Vagina (tissue), 2 donors: ENCODE data around the gene OSGIN1. TPM values are rescaled to one million over a fixed set of nuclear protein-coding genes. Genes with fewer than 3 reads are reported as not detected.

Source experiments
- DNase-seq, 2 donors: peaks; one replicate each; pipeline ENCODE4 v3.0.0-alpha.2; 2017; ENCODE audit errors: extremely low spot score in 2 of 2
- H3K27ac ChIP-seq: fragments of 200-600 bp; sonication (generic); one replicate; pipeline ENCODE4 v1.5.1; 2019
- H3K27me3 ChIP-seq: fragments of 200-600 bp; sonication (generic); one replicate; pipeline ENCODE4 v1.5.1; 2019
- H3K36me3 ChIP-seq, 2 donors: fragments of 200-600 bp; sonication (generic); one replicate each; pipeline ENCODE4 v1.5.1; 2017 to 2019
- H3K4me1 ChIP-seq: fragments of 200-600 bp; sonication (generic); one replicate; pipeline ENCODE4 v1.5.1; 2019
- H3K4me3 ChIP-seq, 2 donors: fragments of 200-600 bp; sonication (generic); 1 replicate in 1 of 2; 2 replicates in 1 of 2; pipeline ENCODE4 v1.5.1; 2016 to 2019
- H3K9me3 ChIP-seq: fragments of 200-600 bp; sonication (generic); one replicate; pipeline ENCODE4 v1.5.1; 2019
- POLR2A ChIP-seq, 2 donors: fragments of 450-650 bp; IDR thresholded peaks; one replicate each; pipeline ENCODE4 v1.6.1; 2017; ENCODE audit warnings: antibody characterized with exemption in 2 of 2, mild to moderate bottlenecking in 2 of 2, moderate library complexity in 2 of 2
- POLR2AphosphoS5 ChIP-seq, 2 donors: sonication (generic); formaldehyde crosslinking; IDR thresholded peaks; one replicate each; pipeline ENCODE4 v1.9.0; 2017; ENCODE audit warnings: antibody characterized with exemption in 2 of 2, mild to moderate bottlenecking in 2 of 2, low read depth in 1 of 2; ENCODE audit not compliant: insufficient read depth in 1 of 2
- intact Hi-C: fragments of 100-400 bp; cut with DNase I; formaldehyde crosslinking; loops from one replicate; pipeline ENCODE4 v1.15.1; 2023
- total RNA-seq: library from RNA; depleted of rRNA; stranded (reverse); fragments of >200 nt; gene quantifications from one replicate; pipeline ENCODE4 v1.2.3, GENCODE V29; 2016
- TF ChIP-seq, protein P1 (sequence below), 3 experiments: fragments of 450-650 bp in 2 of 3; fragments of 200-600 bp in 1 of 3; sonication (generic) in 1 of 3; IDR thresholded peaks; one replicate each; pipeline ENCODE4 v1.5.1; 2017 to 2019; ENCODE audit warnings: antibody characterized with exemption in 3 of 3, mild to moderate bottlenecking in 2 of 3, moderate library complexity in 2 of 3

The OSGIN1 gene
- total RNA-seq, 1 donor from 2014 or later, result 6.4 TPM

GRCh38 chr16:83955218-83956130 lies 2.4 kb downstream of the OSGIN1 start:
- peak overlapping the region; percentile 88 for H3K27ac ChIP-seq

DNA sequence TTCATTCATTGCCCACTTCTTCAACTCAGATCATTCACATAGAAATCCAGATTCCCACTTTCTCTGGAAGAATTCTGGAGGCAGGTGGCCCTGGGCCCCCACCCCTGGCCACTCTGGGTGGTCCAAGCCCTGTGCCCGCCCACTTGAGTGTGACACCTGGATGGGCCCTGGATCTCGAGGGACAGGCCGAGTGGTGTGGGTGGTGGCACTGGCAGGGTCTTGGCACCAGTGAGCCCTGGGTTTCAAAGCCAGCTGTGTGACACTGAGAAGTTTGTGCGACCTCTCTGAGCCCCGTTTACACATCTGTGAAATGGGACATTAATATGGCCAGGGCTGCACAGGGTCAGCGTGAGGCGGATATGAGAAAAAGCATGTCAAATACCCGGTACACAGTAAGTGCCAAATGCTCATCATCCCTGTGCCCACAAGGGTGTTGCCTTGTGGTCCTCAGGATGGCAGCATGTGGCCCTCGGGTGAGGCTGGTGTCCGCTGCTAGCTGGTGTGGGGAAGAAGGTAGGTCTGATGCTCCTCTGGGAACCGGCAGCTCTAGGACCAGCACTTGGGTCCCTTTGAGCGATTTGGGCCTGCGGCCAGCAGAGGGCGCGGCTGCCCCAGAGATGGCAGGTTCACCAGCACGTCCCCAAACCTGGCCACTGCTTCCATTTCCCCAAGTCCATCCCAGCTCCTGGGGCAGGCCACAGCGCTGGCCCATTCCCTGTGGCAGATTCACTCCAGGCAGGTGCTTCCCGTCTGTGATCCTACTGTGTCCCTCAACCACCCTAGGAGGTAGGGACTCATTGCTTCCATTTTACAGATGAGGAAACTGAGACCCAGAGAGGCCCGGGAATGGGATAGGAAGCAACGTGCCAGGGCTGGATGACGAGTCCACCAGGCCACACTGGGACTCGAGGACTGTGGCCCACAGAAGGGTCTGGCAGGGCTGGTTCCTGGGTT lies 3.6 kb downstream of the OSGIN1 start:
- TF ChIP-seq, protein P1, sequence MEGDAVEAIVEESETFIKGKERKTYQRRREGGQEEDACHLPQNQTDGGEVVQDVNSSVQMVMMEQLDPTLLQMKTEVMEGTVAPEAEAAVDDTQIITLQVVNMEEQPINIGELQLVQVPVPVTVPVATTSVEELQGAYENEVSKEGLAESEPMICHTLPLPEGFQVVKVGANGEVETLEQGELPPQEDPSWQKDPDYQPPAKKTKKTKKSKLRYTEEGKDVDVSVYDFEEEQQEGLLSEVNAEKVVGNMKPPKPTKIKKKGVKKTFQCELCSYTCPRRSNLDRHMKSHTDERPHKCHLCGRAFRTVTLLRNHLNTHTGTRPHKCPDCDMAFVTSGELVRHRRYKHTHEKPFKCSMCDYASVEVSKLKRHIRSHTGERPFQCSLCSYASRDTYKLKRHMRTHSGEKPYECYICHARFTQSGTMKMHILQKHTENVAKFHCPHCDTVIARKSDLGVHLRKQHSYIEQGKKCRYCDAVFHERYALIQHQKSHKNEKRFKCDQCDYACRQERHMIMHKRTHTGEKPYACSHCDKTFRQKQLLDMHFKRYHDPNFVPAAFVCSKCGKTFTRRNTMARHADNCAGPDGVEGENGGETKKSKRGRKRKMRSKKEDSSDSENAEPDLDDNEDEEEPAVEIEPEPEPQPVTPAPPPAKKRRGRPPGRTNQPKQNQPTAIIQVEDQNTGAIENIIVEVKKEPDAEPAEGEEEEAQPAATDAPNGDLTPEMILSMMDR (IDR thresholded peaks at IDR 0.05), result peak; percentile 45 to 58 (median 53)
- TF ChIP-seq POLR2A (IDR thresholded peaks at IDR 0.05) (no peak), POLR2AphosphoS5 (IDR thresholded peaks at IDR 0.05; ENCODE audit: insufficient read depth in 1 of 2, low read depth in 1 of 2) (no peak)
- H3K36me3 ChIP-seq, result peaks cover 0 to 16% of the 10 kb centered on the region in 2 donors
- H3K27me3 ChIP-seq, result no peaks in the 10 kb centered on the region
- H3K27ac ChIP-seq, result no peak overlapping the region
- H3K9me3 ChIP-seq, result no peaks in the 10 kb centered on the region
- intact Hi-C loops, result loop anchor here (10.0 kb wide), 1 partner anchor 218 kb away; no protein-coding TSS in a partner anchor
- H3K4me1 ChIP-seq, result peaks cover 31% of the 10 kb centered on the region
- no peak for DNase-seq
- no peak overlapping the region for H3K4me3 ChIP-seq

More at GRCh38 chr16:83955218-83956130, 2.4 kb downstream of the OSGIN1 start:
- intact Hi-C loops, result loop anchor here (10.0 kb wide), 1 partner anchor 219 kb away; no protein-coding TSS in a partner anchor
- Histone ChIP-seq H3K4me3 (no peak overlapping the region), H3K36me3 (peaks cover 0 to 11% of the 10 kb centered on the region in 2 donors), H3K4me1 (peaks cover 31% of the 10 kb centered on the region), H3K27me3 (no peaks in the 10 kb centered on the region), H3K9me3 (no peaks in the 10 kb centered on the region)
- no peak for TF ChIP-seq POLR2A (IDR thresholded peaks at IDR 0.05)
- TF ChIP-seq POLR2AphosphoS5 (IDR thresholded peaks at IDR 0.05; ENCODE audit: insufficient read depth in 1 of 2, low read depth in 1 of 2), result no peak
- TF ChIP-seq, protein P1 (IDR thresholded peaks at IDR 0.05), result no peak
- no peak for DNase-seq

- Histone ChIP-seq H3K36me3 (peaks cover 0 to 16% of the 10 kb centered on the region in 2 donors), H3K4me1 (peaks cover 30% of the 10 kb centered on the region), H3K27ac (no peak overlapping the region), H3K9me3 (no peaks in the 10 kb centered on the region), H3K27me3 (no peaks in the 10 kb centered on the region), H3K4me3 (no peak overlapping the region)
- no peak for DNase-seq
- TF ChIP-seq, protein P1 (IDR thresholded peaks at IDR 0.05), result no peak
- TF ChIP-seq POLR2A (IDR thresholded peaks at IDR 0.05) (no peak), POLR2AphosphoS5 (IDR thresholded peaks at IDR 0.05; ENCODE audit: insufficient read depth in 1 of 2, low read depth in 1 of 2) (no peak)
- intact Hi-C loops, result loop anchor here (10.0 kb wide), 1 partner anchor 217 kb away; no protein-coding TSS in a partner anchor
Measured at GRCh38 chr16:83957296-83957855, 4.3 kb downstream of the OSGIN1 start.

GRCh38 chr16:83958137-83958845 lies 5.3 kb downstream of the OSGIN1 start:
- peaks cover 0 to 16% of the 10 kb centered on the region in 2 donors for H3K36me3 ChIP-seq
- no peaks in the 10 kb centered on the region for H3K9me3 ChIP-seq
- no peaks in the 10 kb centered on the region for H3K27me3 ChIP-seq
- intact Hi-C loops, result loop anchor here (10.0 kb wide), 1 partner anchor 217 kb away; no protein-coding TSS in a partner anchor
- DNase-seq, result no peak
- TF ChIP-seq POLR2A (IDR thresholded peaks at IDR 0.05), result no peak
- TF ChIP-seq, protein P1 (IDR thresholded peaks at IDR 0.05), result no peak
- no peak for TF ChIP-seq POLR2AphosphoS5 (IDR thresholded peaks at IDR 0.05; ENCODE audit: insufficient read depth in 1 of 2, low read depth in 1 of 2)
- H3K4me3 ChIP-seq, result no peak overlapping the region
- H3K27ac ChIP-seq, result no peak overlapping the region
- H3K4me1 ChIP-seq, result peaks cover 20% of the 10 kb centered on the region
